Mucosa of rectum (tissue), 2 donors: Measurements from ENCODE around the gene FBN1.

ENCODE experiments used
- H3K27ac ChIP-seq, 2 donors: one replicate each; pipeline ENCODE4 v1.7.0; 2013; ENCODE audit warnings: inconsistent platforms in 2 of 2, low read depth in 2 of 2, low read length in 2 of 2
- H3K27me3 ChIP-seq, 2 donors: one replicate each; pipeline ENCODE4 v1.7.0; 2013; ENCODE audit warnings: low read length in 2 of 2; ENCODE audit not compliant: control insufficient read depth in 2 of 2, insufficient read depth in 2 of 2
- H3K36me3 ChIP-seq, 2 donors: one replicate each; pipeline ENCODE4 v1.7.0; 2013; ENCODE audit warnings: low read length in 2 of 2; ENCODE audit not compliant: control insufficient read depth in 2 of 2, insufficient read depth in 2 of 2
- H3K4me1 ChIP-seq, 2 donors: one replicate each; pipeline ENCODE4 v1.7.0; 2013; ENCODE audit warnings: low read length in 2 of 2, mild to moderate bottlenecking in 1 of 2; ENCODE audit not compliant: control insufficient read depth in 2 of 2, insufficient read depth in 2 of 2
- H3K4me3 ChIP-seq, 2 donors: one replicate each; pipeline ENCODE4 v1.7.0; 2013; ENCODE audit warnings: low read length in 2 of 2
- H3K9ac ChIP-seq, 2 donors: one replicate each; pipeline ENCODE4 v1.7.0; 2013; ENCODE audit warnings: low read length in 2 of 2, low read depth in 1 of 2, mild to moderate bottlenecking in 1 of 2
- H3K9me3 ChIP-seq, 2 donors: one replicate each; pipeline ENCODE4 v1.7.0; 2013; ENCODE audit warnings: low read length in 2 of 2; ENCODE audit not compliant: control insufficient read depth in 2 of 2
- donor health status: healthy.
- donor health status: Normal muscosa, but diverticular disease.

Gene FBN1

GRCh38 chr15:48528921-48529320 lies 116.6 kb downstream of the FBN1 start:
- Histone ChIP-seq H3K9ac (no peak overlapping the region), H3K27ac (no peak overlapping the region), H3K4me1 (no peaks in the 10 kb centered on the region), H3K9me3 (no peaks in the 10 kb centered on the region), H3K36me3 (no peaks in the 10 kb centered on the region), H3K4me3 (no peak overlapping the region), H3K27me3 (no peaks in the 10 kb centered on the region)

- H3K27ac ChIP-seq = no peak overlapping the region
- H3K9me3 ChIP-seq = no peaks in the 10 kb centered on the region
- no peaks in the 10 kb centered on the region for H3K27me3 ChIP-seq
- H3K4me1 ChIP-seq = no peaks in the 10 kb centered on the region
- no peak overlapping the region for H3K4me3 ChIP-seq
- H3K36me3 ChIP-seq = no peaks in the 10 kb centered on the region
- no peak overlapping the region for H3K9ac ChIP-seq
Observed at GRCh38 chr15:48527517-48527916, 118.0 kb downstream of the FBN1 start.

GRCh38 chr15:48522911-48523310 lies 122.6 kb downstream of the FBN1 start:
- H3K9me3 ChIP-seq = no peaks in the 10 kb centered on the region
- no peak overlapping the region for H3K9ac ChIP-seq
- no peaks in the 10 kb centered on the region for H3K27me3 ChIP-seq
- no peaks in the 10 kb centered on the region for H3K36me3 ChIP-seq
- no peak overlapping the region for H3K27ac ChIP-seq
- no peaks in the 10 kb centered on the region for H3K4me1 ChIP-seq
- no peak overlapping the region for H3K4me3 ChIP-seq

- no peak overlapping the region for H3K27ac ChIP-seq
- H3K4me1 ChIP-seq = no peaks in the 10 kb centered on the region
- no peaks in the 10 kb centered on the region for H3K27me3 ChIP-seq
- no peak overlapping the region for H3K4me3 ChIP-seq
- no peaks in the 10 kb centered on the region for H3K36me3 ChIP-seq
- no peaks in the 10 kb centered on the region for H3K9me3 ChIP-seq
- no peak overlapping the region for H3K9ac ChIP-seq
Observed at GRCh38 chr15:48522123-48522522, 123.4 kb downstream of the FBN1 start.

GRCh38 chr15:48520376-48521155 lies 124.9 kb downstream of the FBN1 start:
- Histone ChIP-seq H3K36me3 (no peaks in the 10 kb centered on the region), H3K9me3 (no peaks in the 10 kb centered on the region), H3K4me1 (no peaks in the 10 kb centered on the region)

GRCh38 chr15:48516121-48516520 lies 129.4 kb downstream of the FBN1 start:
- Histone ChIP-seq H3K27ac (no peak overlapping the region), H3K36me3 (no peaks in the 10 kb centered on the region), H3K9ac (no peak overlapping the region), H3K9me3 (no peaks in the 10 kb centered on the region), H3K4me1 (no peaks in the 10 kb centered on the region), H3K27me3 (no peaks in the 10 kb centered on the region), H3K4me3 (no peak overlapping the region)

More at GRCh38 chr15:48520376-48521155, 124.9 kb downstream of the FBN1 start:
- Histone ChIP-seq H3K27ac (no peak overlapping the region), H3K9ac (no peak overlapping the region), H3K27me3 (no peaks in the 10 kb centered on the region), H3K4me3 (no peak overlapping the region)

- Histone ChIP-seq H3K36me3 (no peaks in the 10 kb centered on the region), H3K27me3 (no peaks in the 10 kb centered on the region)
Observed at GRCh38 chr15:48515500-48515899, 130.0 kb downstream of the FBN1 start.

GRCh38 chr15:48514103-48514816 lies 131.2 kb downstream of the FBN1 start:
- Histone ChIP-seq H3K36me3 (no peaks in the 10 kb centered on the region), H3K9ac (no peak overlapping the region), H3K4me1 (no peaks in the 10 kb centered on the region), H3K9me3 (no peaks in the 10 kb centered on the region), H3K27ac (no peak overlapping the region), H3K4me3 (no peak overlapping the region), H3K27me3 (no peaks in the 10 kb centered on the region)

More at GRCh38 chr15:48515500-48515899, 130.0 kb downstream of the FBN1 start:
- Histone ChIP-seq H3K9ac (no peak overlapping the region), H3K9me3 (no peaks in the 10 kb centered on the region), H3K4me1 (no peaks in the 10 kb centered on the region), H3K27ac (no peak overlapping the region), H3K4me3 (no peak overlapping the region)

- Histone ChIP-seq H3K4me3 (no peak overlapping the region), H3K4me1 (no peaks in the 10 kb centered on the region), H3K9ac (no peak overlapping the region), H3K27me3 (no peaks in the 10 kb centered on the region), H3K9me3 (no peaks in the 10 kb centered on the region), H3K36me3 (no peaks in the 10 kb centered on the region), H3K27ac (no peak overlapping the region)
Observed at GRCh38 chr15:48510976-48511375, 134.5 kb downstream of the FBN1 start.

- Histone ChIP-seq H3K9me3 (no peaks in the 10 kb centered on the region), H3K9ac (no peak overlapping the region), H3K4me3 (no peak overlapping the region), H3K27me3 (no peaks in the 10 kb centered on the region), H3K4me1 (no peaks in the 10 kb centered on the region), H3K27ac (no peak overlapping the region), H3K36me3 (no peaks in the 10 kb centered on the region)
Observed at GRCh38 chr15:48507416-48508065, 138.0 kb downstream of the FBN1 start.
